IPS DF 19.7 (cell line): ENCODE results near the gene RRAS2.

ENCODE experiments used
- DNase-seq: peaks from one replicate; pipeline ENCODE4 v3.0.0-alpha.2; 2013; ENCODE audit warnings: low read depth, low spot score

Gene RRAS2

DNA sequence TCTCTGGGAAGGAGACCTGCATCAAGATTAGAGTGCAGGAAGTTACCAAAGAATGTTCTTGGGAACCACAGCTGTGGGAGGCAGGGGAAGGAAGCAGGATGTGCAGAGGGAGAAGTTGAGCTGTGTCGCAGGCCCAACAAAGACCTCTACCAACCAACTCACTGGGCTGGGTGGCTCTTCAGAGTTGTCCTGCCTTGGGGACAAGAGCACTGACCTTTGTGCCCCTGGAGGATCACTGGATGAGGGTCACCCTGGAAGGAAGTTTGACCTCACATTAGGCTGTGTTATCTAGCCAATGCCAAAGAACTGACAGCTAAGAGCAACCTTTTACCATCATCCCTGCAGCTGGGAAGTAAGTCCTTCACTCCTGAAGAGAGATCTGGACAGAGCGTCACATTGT, 130.6 kb downstream of the RRAS2 start:
- DNase-seq: no peak
